ENCODE results near the gene HBE1.

DNA sequence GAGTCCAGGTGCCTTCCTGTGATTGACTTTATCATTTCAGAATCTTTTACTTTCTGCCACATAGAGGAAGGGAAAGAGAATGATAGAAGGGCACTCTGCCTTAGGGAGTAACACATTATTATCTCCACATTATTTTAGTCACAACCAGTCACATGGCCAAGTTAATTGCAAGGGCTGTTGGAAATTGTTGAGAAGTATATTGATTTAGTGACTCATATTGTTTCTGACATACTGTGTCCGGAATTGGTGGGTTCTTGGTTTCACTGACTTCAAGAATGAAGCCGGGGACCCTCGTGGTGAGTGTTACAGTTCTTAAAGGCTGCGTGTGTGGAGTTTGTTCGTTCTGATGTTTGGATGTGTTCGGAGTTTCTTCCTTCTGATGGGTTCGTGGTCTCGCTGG lies 23.3 kb upstream of the HBE1 start:
- no peak for TF ChIP-seq POLR2A (IDR thresholded peaks at IDR 0.05)
- TF ChIP-seq, protein P1, sequence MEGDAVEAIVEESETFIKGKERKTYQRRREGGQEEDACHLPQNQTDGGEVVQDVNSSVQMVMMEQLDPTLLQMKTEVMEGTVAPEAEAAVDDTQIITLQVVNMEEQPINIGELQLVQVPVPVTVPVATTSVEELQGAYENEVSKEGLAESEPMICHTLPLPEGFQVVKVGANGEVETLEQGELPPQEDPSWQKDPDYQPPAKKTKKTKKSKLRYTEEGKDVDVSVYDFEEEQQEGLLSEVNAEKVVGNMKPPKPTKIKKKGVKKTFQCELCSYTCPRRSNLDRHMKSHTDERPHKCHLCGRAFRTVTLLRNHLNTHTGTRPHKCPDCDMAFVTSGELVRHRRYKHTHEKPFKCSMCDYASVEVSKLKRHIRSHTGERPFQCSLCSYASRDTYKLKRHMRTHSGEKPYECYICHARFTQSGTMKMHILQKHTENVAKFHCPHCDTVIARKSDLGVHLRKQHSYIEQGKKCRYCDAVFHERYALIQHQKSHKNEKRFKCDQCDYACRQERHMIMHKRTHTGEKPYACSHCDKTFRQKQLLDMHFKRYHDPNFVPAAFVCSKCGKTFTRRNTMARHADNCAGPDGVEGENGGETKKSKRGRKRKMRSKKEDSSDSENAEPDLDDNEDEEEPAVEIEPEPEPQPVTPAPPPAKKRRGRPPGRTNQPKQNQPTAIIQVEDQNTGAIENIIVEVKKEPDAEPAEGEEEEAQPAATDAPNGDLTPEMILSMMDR (IDR thresholded peaks at IDR 0.05): no peak

All from Peyer's patch (tissue), 4 donors.